GM19463 (cell line): ENCODE data around the gene TCL1A.
A peak's percentile ranks its signal among the peaks of the same experiment; 100 is the strongest.
"Not testable (repeated sequence)": the region's sequence is repeated elsewhere in the genome, so short reads cannot be mapped to it uniquely, and the experiment has no call there.

Source experiments
- ATAC-seq: cut with Tn5 transposase; IDR thresholded peaks from one replicate; pipeline ENCODE4 v1.9.1; 2021; ENCODE audit warnings: mild to moderate bottlenecking, moderate library complexity; ENCODE audit not compliant: unreplicated experiment

The TCL1A gene

GRCh38 chr14:95713596-95714371 is at the start of gene TCL1A:
Gene TCL1A (minus strand): TSS chr14:95714125. CDS start chr14:95714066, 59 bp downstream.
- ATAC-seq = peak; percentile 71

GRCh38 chr14:95763032-95763431 is 49.1 kb upstream of the TCL1A start:
- not testable (repeated sequence) for ATAC-seq

- no peak for ATAC-seq
Observed at GRCh38 chr14:95761436-95761835, 47.5 kb upstream of the TCL1A start.

- no peak for ATAC-seq
Observed at GRCh38 chr14:95760596-95760995, 46.7 kb upstream of the TCL1A start.

- no peak for ATAC-seq
Observed at GRCh38 chr14:95759941-95760340, 46.0 kb upstream of the TCL1A start.

GRCh38 chr14:95758331-95758730 is 44.4 kb upstream of the TCL1A start:
- no peak for ATAC-seq

- no peak for ATAC-seq
Observed at GRCh38 chr14:95756751-95757150, 42.8 kb upstream of the TCL1A start.

- no peak for ATAC-seq
Observed at GRCh38 chr14:95756127-95756526, 42.2 kb upstream of the TCL1A start.

GRCh38 chr14:95741781-95742180 is 27.9 kb upstream of the TCL1A start:
- ATAC-seq = no peak

GRCh38 chr14:95741038-95741490 is 27.1 kb upstream of the TCL1A start:
- no peak for ATAC-seq

- ATAC-seq = no peak
Observed at GRCh38 chr14:95739356-95739755, 25.4 kb upstream of the TCL1A start.

GRCh38 chr14:95733212-95733611 is 19.3 kb upstream of the TCL1A start:
- no peak for ATAC-seq

GRCh38 chr14:95730126-95730525 is 16.2 kb upstream of the TCL1A start:
- ATAC-seq = no peak

- peak; percentile 55 for ATAC-seq
Observed at GRCh38 chr14:95729402-95730028, 15.6 kb upstream of the TCL1A start.

- no peak for ATAC-seq
Observed at GRCh38 chr14:95727056-95727700, 13.3 kb upstream of the TCL1A start.

- ATAC-seq = peak; percentile 83
Observed at GRCh38 chr14:95725685-95726336, 11.9 kb upstream of the TCL1A start.

- ATAC-seq = no peak
Observed at GRCh38 chr14:95722525-95723190, 8.7 kb upstream of the TCL1A start.

GRCh38 chr14:95712398-95712797 is 1.5 kb downstream of the TCL1A start:
- no peak for ATAC-seq

- ATAC-seq = no peak
Observed at GRCh38 chr14:95711476-95712176, 2.3 kb downstream of the TCL1A start.

- no peak for ATAC-seq
Observed at GRCh38 chr14:95710106-95710505, 3.8 kb downstream of the TCL1A start.
